ENCODE data around the gene KIAA1328.

DNA sequence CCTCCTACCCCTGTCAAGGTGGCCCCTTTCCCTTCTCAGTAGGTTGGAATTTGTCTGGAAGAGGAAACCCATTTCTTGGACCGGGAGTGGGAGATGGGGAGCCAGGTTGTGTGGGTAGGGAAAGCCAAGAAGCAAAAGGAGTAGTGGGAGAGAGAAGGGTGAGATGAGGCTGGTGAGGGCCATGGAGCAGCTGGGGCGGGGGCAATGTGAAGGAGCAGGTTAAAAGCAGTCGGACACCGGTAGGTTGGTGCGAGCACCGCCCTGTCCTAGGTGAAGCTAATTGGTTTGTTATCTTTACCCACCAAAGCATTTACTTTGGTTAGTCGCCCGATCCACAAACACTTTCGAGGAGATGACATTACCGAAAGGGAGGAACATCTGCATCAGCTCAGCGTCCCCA is 429.9 kb downstream of the KIAA1328 start:
- TF ChIP-seq, protein P1, sequence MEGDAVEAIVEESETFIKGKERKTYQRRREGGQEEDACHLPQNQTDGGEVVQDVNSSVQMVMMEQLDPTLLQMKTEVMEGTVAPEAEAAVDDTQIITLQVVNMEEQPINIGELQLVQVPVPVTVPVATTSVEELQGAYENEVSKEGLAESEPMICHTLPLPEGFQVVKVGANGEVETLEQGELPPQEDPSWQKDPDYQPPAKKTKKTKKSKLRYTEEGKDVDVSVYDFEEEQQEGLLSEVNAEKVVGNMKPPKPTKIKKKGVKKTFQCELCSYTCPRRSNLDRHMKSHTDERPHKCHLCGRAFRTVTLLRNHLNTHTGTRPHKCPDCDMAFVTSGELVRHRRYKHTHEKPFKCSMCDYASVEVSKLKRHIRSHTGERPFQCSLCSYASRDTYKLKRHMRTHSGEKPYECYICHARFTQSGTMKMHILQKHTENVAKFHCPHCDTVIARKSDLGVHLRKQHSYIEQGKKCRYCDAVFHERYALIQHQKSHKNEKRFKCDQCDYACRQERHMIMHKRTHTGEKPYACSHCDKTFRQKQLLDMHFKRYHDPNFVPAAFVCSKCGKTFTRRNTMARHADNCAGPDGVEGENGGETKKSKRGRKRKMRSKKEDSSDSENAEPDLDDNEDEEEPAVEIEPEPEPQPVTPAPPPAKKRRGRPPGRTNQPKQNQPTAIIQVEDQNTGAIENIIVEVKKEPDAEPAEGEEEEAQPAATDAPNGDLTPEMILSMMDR (IDR thresholded peaks at IDR 0.05) = no peak
- TF ChIP-seq POLR2A (IDR thresholded peaks at IDR 0.05) = no peak
- no peak for TF ChIP-seq EP300 (IDR thresholded peaks at IDR 0.05)
- TF ChIP-seq POLR2AphosphoS5 (IDR thresholded peaks at IDR 0.05) = no peak

Measured in upper lobe of left lung (tissue), 4 donors.